CD14-positive monocyte (primary cell): ENCODE data around the gene FKBP9. TPM values are rescaled to one million over a fixed set of nuclear protein-coding genes. Genes with fewer than 3 reads are reported as not detected.

ENCODE experiments used
- DNase-seq, 3 donors: peaks; one replicate each; pipeline ENCODE4 v3.0.0-alpha.2; 2011 to 2022
- H2AFZ ChIP-seq: 2 replicates; pipeline ENCODE4 v1.6.0; 2012; ENCODE audit warnings: mild to moderate bottlenecking, low read depth, low read length, inconsistent platforms; ENCODE audit not compliant: insufficient read depth, poor library complexity, severe bottlenecking
- H3K27ac ChIP-seq, 2 donors: 1 replicate in 1 of 2; 2 replicates in 1 of 2; pipeline ENCODE4 v1.5.1; 2012 to 2013; ENCODE audit warnings: low read length in 2 of 2, control low read depth in 1 of 2, inconsistent platforms in 1 of 2, low read depth in 1 of 2, mild to moderate bottlenecking in 1 of 2
- H3K27me3 ChIP-seq, 2 donors: one replicate each; pipeline versions ENCODE4 v1.6.0 to v1.6.1; 2011 to 2013; ENCODE audit warnings: low read length in 2 of 2; ENCODE audit not compliant: control insufficient read depth in 2 of 2, insufficient read depth in 2 of 2
- H3K36me3 ChIP-seq, 2 donors: replicated peaks in 1 of 2; 1 replicate in 1 of 2; 2 replicates in 1 of 2; pipeline versions ENCODE4 v1.5.1 to v1.6.1; 2012 to 2013; ENCODE audit warnings: low read length in 2 of 2, control low read depth in 1 of 2, inconsistent platforms in 1 of 2, mild to moderate bottlenecking in 1 of 2; ENCODE audit not compliant: insufficient read depth in 2 of 2, control insufficient read depth in 1 of 2
- H3K4me1 ChIP-seq, 2 donors: 1 replicate in 1 of 2; 2 replicates in 1 of 2; pipeline versions ENCODE4 v1.5.1 to v1.6.1; 2012 to 2013; ENCODE audit warnings: low read length in 2 of 2, control low read depth in 1 of 2, inconsistent platforms in 1 of 2, mild to moderate bottlenecking in 1 of 2, moderate library complexity in 1 of 2; ENCODE audit not compliant: insufficient read depth in 2 of 2, control insufficient read depth in 1 of 2
- H3K4me2 ChIP-seq: replicated peaks from 2 replicates; pipeline ENCODE3; 2012; ENCODE audit warnings: low read length, moderate library complexity, mild to moderate bottlenecking; ENCODE audit not compliant: poor library complexity, severe bottlenecking; ENCODE audit errors: extremely low read depth
- H3K4me3 ChIP-seq, 3 experiments: fragments of 200-600 bp in 1 of 3; sonication (generic) in 1 of 3; replicated peaks in 1 of 3; 1 replicate in 2 of 3; 2 replicates in 1 of 3; pipeline ENCODE4 v1.5.1; 2011 to 2013; ENCODE audit warnings: low read length in 3 of 3, mild to moderate bottlenecking in 3 of 3, control low read depth in 2 of 3, low read depth in 2 of 3, inconsistent platforms in 1 of 3, moderate library complexity in 1 of 3
- H3K79me2 ChIP-seq: 2 replicates; pipeline ENCODE4 v1.6.0; 2012; ENCODE audit warnings: mild to moderate bottlenecking, control low read depth, inconsistent platforms, low read length, moderate library complexity; ENCODE audit not compliant: insufficient read depth
- H3K9ac ChIP-seq: 2 replicates; pipeline ENCODE4 v1.6.0; 2017; ENCODE audit warnings: low read length, mild to moderate bottlenecking; ENCODE audit not compliant: insufficient read depth, poor library complexity, severe bottlenecking
- H3K9me3 ChIP-seq, 2 donors: replicated peaks in 1 of 2; 1 replicate in 1 of 2; 2 replicates in 1 of 2; pipeline versions ENCODE4 v1.5.1 to v1.6.1; 2012 to 2013; ENCODE audit warnings: low read length in 2 of 2, control low read depth in 1 of 2; ENCODE audit not compliant: control insufficient read depth in 1 of 2, insufficient read depth in 1 of 2
- H4K20me1 ChIP-seq: 2 replicates; pipeline ENCODE4 v1.6.0; 2012; ENCODE audit warnings: mild to moderate bottlenecking, low read length, control low read depth, moderate library complexity; ENCODE audit not compliant: insufficient read depth
- H3K27ac Mint-ChIP-seq, 7 donors: one replicate each; pipeline ENCODE4 v1.8.0; 2020; ENCODE audit warnings: mild to moderate bottlenecking in 7 of 7, mixed read lengths in 7 of 7, moderate library complexity in 6 of 7, inconsistent platforms in 2 of 7
- H3K27me3 Mint-ChIP-seq, 3 donors: one replicate each; pipeline ENCODE4 v1.8.0; 2021 to 2022; ENCODE audit warnings: low read depth in 3 of 3, mild to moderate bottlenecking in 3 of 3, mixed read lengths in 3 of 3, moderate library complexity in 3 of 3, inconsistent platforms in 1 of 3
- H3K36me3 Mint-ChIP-seq, 2 donors: one replicate each; pipeline ENCODE4 v1.8.0; 2020; ENCODE audit warnings: mixed read lengths in 2 of 2, inconsistent platforms in 1 of 2, mild to moderate bottlenecking in 1 of 2
- H3K4me1 Mint-ChIP-seq: one replicate; pipeline ENCODE4 v1.8.0; 2020; ENCODE audit warnings: mild to moderate bottlenecking, mixed read lengths
- H3K4me3 Mint-ChIP-seq, 2 donors: one replicate each; pipeline ENCODE4 v1.8.0; 2020; ENCODE audit warnings: mild to moderate bottlenecking in 2 of 2, mixed read lengths in 2 of 2, moderate library complexity in 1 of 2
- H3K9me3 Mint-ChIP-seq, 7 donors: one replicate each; pipeline ENCODE4 v1.8.0; 2020 to 2022; ENCODE audit warnings: mixed read lengths in 7 of 7, mild to moderate bottlenecking in 6 of 7, moderate library complexity in 6 of 7, inconsistent platforms in 2 of 7
- WGBS: methylation state at CpG from one replicate; pipeline ENCODE4 v1.1.5; 2013; ENCODE audit warnings: missing lambda C conversion rate; ENCODE audit not compliant: insufficient coverage; 5-methylcytosine and 5-hydroxymethylcytosine counted together
- intact Hi-C, 2 donors: fragments of 100-400 bp; cut with micrococcal nuclease; formaldehyde crosslinking; loops; one replicate each; pipeline versions ENCODE4 v1.15.0 to v1.15.1; 2023
- polyA plus RNA-seq, 3 donors: library from polyadenylated mRNA; depleted of rRNA in 1 of 3; unstranded in 2 of 3; stranded (reverse) in 1 of 3; fragments of 300-500 nt in 2 of 3; fragments of >200 nt in 1 of 3; fragmentation: Illumina TruSeq in 2 of 3; gene quantifications; 1 replicate in 2 of 3; 2 replicates in 1 of 3; pipeline ENCODE4 v1.2.3, GENCODE V29; 2012 to 2021
- TF ChIP-seq, protein P1 (sequence below): fragments of 200-600 bp; IDR thresholded peaks from one replicate; pipeline ENCODE4 v1.8.0; 2022; ENCODE audit warnings: antibody characterized with exemption, mild to moderate bottlenecking

Gene FKBP9
- polyA plus RNA-seq, 3 donors: 2.9 to 5.6 (median 4.2) TPM

GRCh38 chr7:33044986-33045385 lies 87.7 kb downstream of the FKBP9 start:
- Mint-ChIP-seq H3K4me3 (no peak overlapping the region), H3K4me1 (peaks cover 40% of the 10 kb centered on the region), H3K9me3 (no peaks in the 10 kb centered on the region), H3K27me3 (no peaks in the 10 kb centered on the region), H3K36me3 (no peaks in the 10 kb centered on the region), H3K27ac (no peak overlapping the region)
- TF ChIP-seq, protein P1, sequence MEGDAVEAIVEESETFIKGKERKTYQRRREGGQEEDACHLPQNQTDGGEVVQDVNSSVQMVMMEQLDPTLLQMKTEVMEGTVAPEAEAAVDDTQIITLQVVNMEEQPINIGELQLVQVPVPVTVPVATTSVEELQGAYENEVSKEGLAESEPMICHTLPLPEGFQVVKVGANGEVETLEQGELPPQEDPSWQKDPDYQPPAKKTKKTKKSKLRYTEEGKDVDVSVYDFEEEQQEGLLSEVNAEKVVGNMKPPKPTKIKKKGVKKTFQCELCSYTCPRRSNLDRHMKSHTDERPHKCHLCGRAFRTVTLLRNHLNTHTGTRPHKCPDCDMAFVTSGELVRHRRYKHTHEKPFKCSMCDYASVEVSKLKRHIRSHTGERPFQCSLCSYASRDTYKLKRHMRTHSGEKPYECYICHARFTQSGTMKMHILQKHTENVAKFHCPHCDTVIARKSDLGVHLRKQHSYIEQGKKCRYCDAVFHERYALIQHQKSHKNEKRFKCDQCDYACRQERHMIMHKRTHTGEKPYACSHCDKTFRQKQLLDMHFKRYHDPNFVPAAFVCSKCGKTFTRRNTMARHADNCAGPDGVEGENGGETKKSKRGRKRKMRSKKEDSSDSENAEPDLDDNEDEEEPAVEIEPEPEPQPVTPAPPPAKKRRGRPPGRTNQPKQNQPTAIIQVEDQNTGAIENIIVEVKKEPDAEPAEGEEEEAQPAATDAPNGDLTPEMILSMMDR: no peak
- H3K27ac ChIP-seq: no peak overlapping the region
- WGBS: no CpG with 5 or more reads among the region's 2 CpGs
- H3K9ac ChIP-seq: no peak overlapping the region
- no peaks in the 10 kb centered on the region for H3K9me3 ChIP-seq
- H2AFZ ChIP-seq: no peak overlapping the region
- no peaks in the 10 kb centered on the region for H3K36me3 ChIP-seq
- intact Hi-C loops: no loop called here
- H3K79me2 ChIP-seq: peaks cover 96% of the 10 kb centered on the region
- no peak for DNase-seq
- no peak overlapping the region for H3K4me2 ChIP-seq
- no peaks in the 10 kb centered on the region for H3K27me3 ChIP-seq
- no peak overlapping the region for H3K4me3 ChIP-seq
- peaks cover 37 to 50% of the 10 kb centered on the region in 2 donors for H3K4me1 ChIP-seq
- peaks cover 33% of the 10 kb centered on the region for H4K20me1 ChIP-seq

GRCh38 chr7:33048257-33048656 lies 91.0 kb downstream of the FKBP9 start:
- H3K4me1 Mint-ChIP-seq: peaks cover 41% of the 10 kb centered on the region
- Histone ChIP-seq H2AFZ (no peak overlapping the region), H3K9ac (no peak overlapping the region), H3K4me1 (peaks cover 33 to 50% of the 10 kb centered on the region in 2 donors), H3K9me3 (no peaks in the 10 kb centered on the region), H3K27me3 (no peaks in the 10 kb centered on the region), H3K4me3 (no peak overlapping the region), H3K36me3 (no peaks in the 10 kb centered on the region), H3K27ac (no peak overlapping the region), H3K4me2 (no peak overlapping the region), H3K79me2 (peaks cover 86% of the 10 kb centered on the region), H4K20me1 (peaks cover 43% of the 10 kb centered on the region)
- H3K36me3 Mint-ChIP-seq: no peaks in the 10 kb centered on the region
- no peaks in the 10 kb centered on the region for H3K9me3 Mint-ChIP-seq
- peak overlapping the region in 1 of 7 donors; percentile 53 for H3K27ac Mint-ChIP-seq
- no CpG with 5 or more reads among the region's 3 CpGs for WGBS
- H3K4me3 Mint-ChIP-seq: no peak overlapping the region
- H3K27me3 Mint-ChIP-seq: no peaks in the 10 kb centered on the region
- TF ChIP-seq, protein P1: no peak
- DNase-seq: no peak
- intact Hi-C loops: no loop called here
